Mesenteric fat pad (tissue), 1 donor: Measurements from ENCODE around the gene CELSR2. TPM values are rescaled to one million over a fixed set of nuclear protein-coding genes. Genes with fewer than 3 reads are reported as not detected.
A peak's percentile ranks its signal among the peaks of the same experiment; 100 is the strongest.

Source experiments
- DNase-seq: peaks from one replicate; pipeline ENCODE4 v3.0.0-alpha.2; 2020; ENCODE audit warnings: low spot score
- total RNA-seq: library from RNA; stranded (reverse); fragmentation: NEBNext Ultra II Directional; extraction: Animal tissue kit (Norgen Biotek cat#: 25700); gene quantifications from one replicate; pipeline ENCODE4 v1.2.1, GENCODE V29; 2021
- donor health status: DM: yes; HTN: yes; CAD: no.

Gene CELSR2
- total RNA-seq, 1 donor from 2014 or later = 1.5 TPM

- DNase-seq = no peak
Observed at GRCh38 chr1:109262231-109263055, 13.1 kb downstream of the CELSR2 start.

DNA sequence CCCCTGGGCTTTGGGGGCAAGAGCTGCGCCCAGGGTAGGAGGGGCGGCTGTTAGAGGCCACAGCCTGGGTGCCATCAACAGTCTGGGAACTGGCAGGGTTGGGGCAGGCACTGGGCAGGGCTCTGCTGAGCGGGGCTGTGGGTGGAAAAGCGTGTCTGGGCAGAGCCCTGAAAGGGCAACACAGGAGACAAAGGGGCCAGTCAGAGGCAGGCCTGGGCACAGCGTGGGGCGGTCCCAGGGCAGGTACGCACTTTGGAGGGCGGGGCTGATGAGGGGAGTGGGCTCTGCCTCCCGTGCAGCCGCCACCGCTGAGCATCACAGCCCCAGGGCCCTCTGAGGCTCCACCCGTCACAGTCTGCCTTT lies 13.9 kb downstream of the CELSR2 start:
- DNase-seq = no peak

- DNase-seq = peak; percentile 93
Observed at GRCh38 chr1:109263597-109264378, 14.4 kb downstream of the CELSR2 start.

- DNase-seq = no peak
Observed at GRCh38 chr1:109264379-109264755, 15.0 kb downstream of the CELSR2 start.

DNA sequence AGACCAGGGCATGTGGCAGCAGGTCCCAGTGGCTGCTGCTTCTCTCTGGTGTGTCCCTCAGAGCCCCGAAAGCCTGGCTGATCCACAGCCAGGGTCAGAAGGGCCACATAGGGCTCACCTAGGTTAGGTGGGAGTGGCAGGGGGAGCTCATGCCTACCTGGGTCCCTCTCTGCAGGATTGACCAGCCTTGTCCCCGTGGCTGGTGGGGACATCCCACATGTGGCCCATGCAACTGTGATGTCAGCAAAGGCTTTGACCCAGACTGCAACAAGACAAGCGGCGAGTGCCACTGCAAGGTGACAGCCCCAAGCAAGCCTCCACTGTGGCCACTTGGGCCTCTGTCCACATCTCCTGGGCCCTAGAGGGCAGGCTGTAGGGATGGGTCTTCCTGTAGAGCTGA lies 15.7 kb downstream of the CELSR2 start:
- no peak for DNase-seq

GRCh38 chr1:109265741-109266330 lies 16.5 kb downstream of the CELSR2 start:
- DNase-seq = no peak

DNA sequence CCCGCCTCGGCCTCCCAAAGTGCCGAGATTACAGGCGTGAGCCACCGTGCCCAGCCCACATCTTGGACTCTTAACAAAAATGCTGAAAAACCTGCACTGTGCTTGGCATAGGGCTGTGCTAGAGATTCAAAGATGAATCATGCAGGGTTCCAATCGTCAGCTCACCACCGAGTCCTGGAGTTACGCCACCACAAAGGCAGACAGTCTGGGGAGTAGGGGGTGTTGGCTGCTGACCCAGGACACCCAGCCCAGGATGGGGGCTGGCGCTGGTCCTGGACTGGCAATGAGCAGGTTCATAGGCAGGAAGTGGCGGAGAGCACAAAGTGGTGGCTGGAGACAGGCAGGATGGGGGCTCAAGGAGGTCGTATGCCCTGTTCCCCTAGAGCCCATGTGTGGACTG lies 17.6 kb downstream of the CELSR2 start:
- no peak for DNase-seq

DNA sequence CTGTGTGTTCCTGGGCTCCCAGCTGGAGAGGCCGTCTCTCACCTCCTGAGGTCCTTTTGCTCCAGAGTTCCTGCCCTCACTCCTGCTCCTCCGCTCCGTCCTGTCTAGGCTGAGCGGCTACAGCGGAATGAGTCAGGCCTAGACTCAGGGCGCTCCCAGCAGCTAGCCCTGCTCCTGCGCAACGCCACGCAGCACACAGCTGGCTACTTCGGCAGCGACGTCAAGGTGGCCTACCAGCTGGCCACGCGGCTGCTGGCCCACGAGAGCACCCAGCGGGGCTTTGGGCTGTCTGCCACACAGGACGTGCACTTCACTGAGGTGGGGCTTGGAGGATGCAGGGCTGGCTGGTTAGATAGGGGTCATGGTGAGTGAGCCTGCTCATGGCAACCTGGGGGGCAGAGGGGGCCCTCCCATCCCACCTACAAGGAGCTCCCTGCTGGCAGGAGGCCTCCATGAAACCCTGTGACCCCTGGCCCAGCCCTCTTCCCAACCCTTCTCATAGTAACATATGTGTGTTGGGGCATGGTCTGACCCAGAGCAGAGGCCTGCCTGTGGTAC lies 18.5 kb downstream of the CELSR2 start:
- DNase-seq = no peak

GRCh38 chr1:109268431-109269211 lies 19.3 kb downstream of the CELSR2 start:
- DNase-seq = no peak

DNA sequence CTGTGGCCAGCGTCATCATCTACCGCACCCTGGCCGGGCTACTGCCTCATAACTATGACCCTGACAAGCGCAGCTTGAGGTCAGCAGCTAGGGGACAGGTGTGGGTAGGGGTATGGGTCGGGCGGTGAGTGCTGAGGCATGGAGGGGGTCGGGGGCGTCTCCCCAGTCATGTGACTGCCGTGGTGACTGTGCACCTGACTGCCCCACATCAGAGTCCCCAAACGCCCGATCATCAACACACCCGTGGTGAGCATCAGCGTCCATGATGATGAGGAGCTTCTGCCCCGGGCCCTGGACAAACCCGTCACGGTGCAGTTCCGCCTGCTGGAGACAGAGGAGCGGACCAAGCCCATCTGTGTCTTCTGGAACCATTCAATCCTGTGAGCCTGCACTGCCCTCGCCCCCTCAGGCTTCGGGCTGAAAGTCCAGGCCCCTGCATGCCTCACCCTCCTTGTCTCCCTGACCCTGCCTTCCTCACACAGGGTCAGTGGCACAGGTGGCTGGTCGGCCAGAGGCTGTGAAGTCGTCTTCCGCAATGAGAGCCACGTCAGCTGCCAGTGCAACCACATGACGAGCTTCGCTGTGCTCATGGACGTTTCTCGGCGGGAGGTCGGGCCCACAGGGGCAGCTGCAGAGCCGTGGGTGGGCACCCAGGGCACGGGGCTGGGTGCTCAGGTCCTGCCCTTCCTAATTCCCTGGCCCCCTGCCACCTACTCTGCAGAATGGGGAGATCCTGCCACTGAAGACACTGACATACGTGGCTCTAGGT lies 20.1 kb downstream of the CELSR2 start:
- DNase-seq = no peak

GRCh38 chr1:109269981-109270622 lies 20.8 kb downstream of the CELSR2 start:
- DNase-seq = no peak

GRCh38 chr1:109270623-109271317 lies 21.4 kb downstream of the CELSR2 start:
- DNase-seq = no peak

- DNase-seq = no peak
Observed at GRCh38 chr1:109271458-109271857, 22.1 kb downstream of the CELSR2 start.

- no peak for DNase-seq
Observed at GRCh38 chr1:109272021-109272799, 22.9 kb downstream of the CELSR2 start.

- no peak for DNase-seq
Observed at GRCh38 chr1:109272831-109273547, 23.6 kb downstream of the CELSR2 start.

DNA sequence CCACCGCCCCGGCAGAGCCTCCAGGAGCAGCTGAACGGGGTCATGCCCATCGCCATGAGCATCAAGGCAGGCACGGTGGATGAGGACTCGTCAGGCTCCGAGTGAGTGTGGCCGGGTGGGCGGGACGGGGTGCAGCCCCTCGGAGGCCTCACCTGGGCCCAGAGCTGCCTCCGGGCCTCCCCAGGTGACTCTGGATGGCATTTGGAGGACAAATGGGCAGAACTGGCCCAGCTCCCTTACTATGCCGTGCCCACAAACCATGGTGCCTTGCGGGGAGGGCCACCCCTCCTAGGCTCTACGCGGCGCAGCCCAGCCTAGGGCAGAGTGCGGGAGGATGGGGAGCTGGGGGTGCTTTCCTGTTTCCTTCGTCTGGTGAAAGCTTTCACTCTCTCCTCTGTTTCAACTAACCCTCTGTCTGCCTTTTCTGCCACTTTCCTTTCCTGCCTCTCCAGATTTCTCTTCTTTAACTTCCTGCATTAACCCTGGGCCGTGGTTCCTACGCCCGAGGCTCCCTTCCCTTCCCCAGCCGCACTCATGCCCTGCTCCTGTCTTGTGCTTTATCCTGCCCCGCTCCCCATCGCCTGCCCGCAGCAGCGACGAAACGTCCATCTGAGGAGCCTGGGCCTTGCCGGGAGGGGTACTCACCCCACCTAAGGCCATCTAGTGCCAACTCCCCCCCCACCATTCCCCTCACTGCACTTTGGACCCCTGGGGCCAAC lies 24.4 kb downstream of the CELSR2 start:
- no peak for DNase-seq
